Measurements from ENCODE around the gene FKBP4. TPM values are rescaled to one million over a fixed set of nuclear protein-coding genes. Genes with fewer than 3 reads are reported as not detected.

Gene FKBP4
- total RNA-seq, 4 donors from 2014 or later = 29.1 to 51.0 (median 38.8) TPM

DNA sequence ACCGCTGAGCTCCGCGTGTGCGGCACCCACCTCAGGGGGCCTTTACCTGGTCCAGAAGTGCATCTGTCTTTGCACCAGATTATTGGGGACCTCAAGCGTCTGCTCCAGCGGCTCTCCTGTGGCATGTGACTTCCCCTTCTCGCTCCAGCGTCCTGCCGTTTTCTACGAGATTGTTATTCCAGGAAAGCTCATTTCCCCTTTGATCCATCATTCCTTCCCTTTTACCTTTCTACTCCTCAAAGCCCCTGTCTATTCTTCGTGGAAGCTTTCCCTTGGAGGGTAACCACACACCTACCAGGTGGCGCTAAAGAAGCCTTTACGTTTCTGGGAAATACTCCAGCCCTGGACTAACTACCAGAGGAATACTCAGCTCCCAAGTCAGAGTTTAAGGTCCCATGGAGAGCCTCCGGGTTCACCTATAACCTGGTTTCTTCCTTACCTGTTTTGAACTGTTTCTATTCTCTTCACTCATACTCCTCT is 1.5 kb downstream of the FKBP4 start:
- H3K27ac ChIP-seq = peak overlapping the region; percentile 88 to 97 (median 92)
- DNase-seq (ENCODE audit: low spot score in 2 of 2) = no peak
- peaks cover 5 to 47% (median 20%) of the 10 kb centered on the region in 4 donors for H3K4me1 ChIP-seq
- H3K27me3 ChIP-seq = no peaks in the 10 kb centered on the region
- H3K9me3 ChIP-seq = no peaks in the 10 kb centered on the region
- 3 to 7% methylated on average over 14 of the region's 14 CpGs for WGBS, 2 donors
- peaks cover 3 to 43% (median 23%) of the 10 kb centered on the region in 3 donors for H3K36me3 ChIP-seq
- TF ChIP-seq, protein P1, sequence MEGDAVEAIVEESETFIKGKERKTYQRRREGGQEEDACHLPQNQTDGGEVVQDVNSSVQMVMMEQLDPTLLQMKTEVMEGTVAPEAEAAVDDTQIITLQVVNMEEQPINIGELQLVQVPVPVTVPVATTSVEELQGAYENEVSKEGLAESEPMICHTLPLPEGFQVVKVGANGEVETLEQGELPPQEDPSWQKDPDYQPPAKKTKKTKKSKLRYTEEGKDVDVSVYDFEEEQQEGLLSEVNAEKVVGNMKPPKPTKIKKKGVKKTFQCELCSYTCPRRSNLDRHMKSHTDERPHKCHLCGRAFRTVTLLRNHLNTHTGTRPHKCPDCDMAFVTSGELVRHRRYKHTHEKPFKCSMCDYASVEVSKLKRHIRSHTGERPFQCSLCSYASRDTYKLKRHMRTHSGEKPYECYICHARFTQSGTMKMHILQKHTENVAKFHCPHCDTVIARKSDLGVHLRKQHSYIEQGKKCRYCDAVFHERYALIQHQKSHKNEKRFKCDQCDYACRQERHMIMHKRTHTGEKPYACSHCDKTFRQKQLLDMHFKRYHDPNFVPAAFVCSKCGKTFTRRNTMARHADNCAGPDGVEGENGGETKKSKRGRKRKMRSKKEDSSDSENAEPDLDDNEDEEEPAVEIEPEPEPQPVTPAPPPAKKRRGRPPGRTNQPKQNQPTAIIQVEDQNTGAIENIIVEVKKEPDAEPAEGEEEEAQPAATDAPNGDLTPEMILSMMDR (IDR thresholded peaks at IDR 0.05) = no peak
- TF ChIP-seq POLR2A (IDR thresholded peaks at IDR 0.05) (no peak), EP300 (IDR thresholded peaks at IDR 0.05) (no peak)
- peak overlapping the region; percentile 57 to 97 (median 92) for H3K4me3 ChIP-seq

DNA sequence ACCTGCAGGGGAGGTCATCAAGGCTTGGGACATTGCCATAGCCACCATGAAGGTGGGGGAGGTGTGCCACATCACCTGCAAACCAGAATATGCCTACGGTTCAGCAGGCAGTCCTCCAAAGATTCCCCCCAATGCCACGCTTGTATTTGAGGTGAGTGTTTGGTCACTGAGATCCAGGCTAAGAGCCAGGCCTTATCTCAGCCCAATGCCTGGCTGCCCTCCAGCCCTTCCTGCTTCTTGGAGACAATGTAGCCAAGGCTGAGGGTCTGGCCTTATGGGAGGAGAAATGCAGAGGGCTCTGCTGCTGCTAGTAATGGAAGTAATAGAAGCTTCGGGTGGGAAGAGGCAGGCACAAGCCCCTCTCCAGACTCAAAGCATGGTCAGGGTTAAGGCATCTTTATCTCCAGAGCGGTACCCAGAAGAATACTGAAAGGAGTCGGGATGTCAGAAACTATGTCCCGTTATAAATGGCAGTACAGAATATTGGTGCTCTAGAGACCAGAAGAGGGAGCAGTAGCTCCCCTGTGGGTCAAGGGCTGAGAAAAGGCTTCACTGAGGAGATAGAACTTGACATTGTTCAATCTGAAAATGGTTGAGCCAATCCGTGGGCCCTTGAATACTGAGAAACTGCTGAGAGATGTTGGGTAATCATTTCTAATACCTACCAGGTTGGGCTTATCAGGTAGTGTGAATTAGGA is 3.1 kb downstream of the FKBP4 start:
- 51 to 61% methylated on average over 7 of the region's 7 CpGs for WGBS, 2 donors
- no peak for DNase-seq (ENCODE audit: low spot score in 2 of 2)
- H3K9me3 ChIP-seq = no peaks in the 10 kb centered on the region
- H3K27me3 ChIP-seq = no peaks in the 10 kb centered on the region
- TF ChIP-seq POLR2A (IDR thresholded peaks at IDR 0.05) = no peak
- no peak for TF ChIP-seq EP300 (IDR thresholded peaks at IDR 0.05)
- TF ChIP-seq, protein P1 (IDR thresholded peaks at IDR 0.05) = peak in 2 of 5 experiments; percentile 5 to 12
- peaks cover 5 to 49% (median 20%) of the 10 kb centered on the region in 4 donors for H3K4me1 ChIP-seq
- no peak overlapping the region for H3K4me3 ChIP-seq
- peaks cover 3 to 59% (median 32%) of the 10 kb centered on the region in 3 donors for H3K36me3 ChIP-seq
- H3K27ac ChIP-seq = peak overlapping the region in 2 of 4 donors; percentile 40 to 97

DNA sequence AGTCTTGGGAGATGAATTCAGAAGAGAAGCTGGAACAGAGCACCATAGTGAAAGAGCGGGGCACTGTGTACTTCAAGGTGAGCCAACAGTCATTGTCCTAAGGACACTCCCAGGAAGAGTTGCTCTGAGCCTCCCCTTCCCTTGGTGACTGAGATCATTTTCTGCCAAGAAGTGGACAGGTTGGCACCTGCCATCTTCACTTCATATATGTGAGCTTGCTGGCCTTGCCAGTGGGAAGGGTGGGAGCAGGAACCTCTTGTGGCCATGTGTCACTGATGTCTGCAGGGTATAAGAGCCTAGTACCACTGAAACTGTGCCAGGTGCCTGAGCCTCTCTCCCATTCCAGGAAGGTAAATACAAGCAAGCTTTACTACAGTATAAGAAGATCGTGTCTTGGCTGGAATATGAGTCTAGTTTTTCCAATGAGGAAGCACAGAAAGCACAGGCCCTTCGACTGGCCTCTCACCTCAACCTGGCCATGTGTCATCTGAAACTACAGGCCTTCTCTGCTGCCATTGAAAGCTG is 5.3 kb downstream of the FKBP4 start:
- Histone ChIP-seq H3K4me3 (no peak overlapping the region), H3K27me3 (no peaks in the 10 kb centered on the region), H3K36me3 (peaks cover 3 to 82% (median 38%) of the 10 kb centered on the region in 3 donors), H3K4me1 (peaks cover 5 to 59% (median 20%) of the 10 kb centered on the region in 4 donors), H3K9me3 (no peaks in the 10 kb centered on the region), H3K27ac (no peak overlapping the region)
- DNase-seq (ENCODE audit: low spot score in 2 of 2) = no peak
- TF ChIP-seq POLR2A (IDR thresholded peaks at IDR 0.05) (no peak), EP300 (IDR thresholded peaks at IDR 0.05) (no peak)
- TF ChIP-seq, protein P1 (IDR thresholded peaks at IDR 0.05) = no peak
- WGBS, 2 donors = 87 to 97% methylated on average over 3 of the region's 3 CpGs

DNA sequence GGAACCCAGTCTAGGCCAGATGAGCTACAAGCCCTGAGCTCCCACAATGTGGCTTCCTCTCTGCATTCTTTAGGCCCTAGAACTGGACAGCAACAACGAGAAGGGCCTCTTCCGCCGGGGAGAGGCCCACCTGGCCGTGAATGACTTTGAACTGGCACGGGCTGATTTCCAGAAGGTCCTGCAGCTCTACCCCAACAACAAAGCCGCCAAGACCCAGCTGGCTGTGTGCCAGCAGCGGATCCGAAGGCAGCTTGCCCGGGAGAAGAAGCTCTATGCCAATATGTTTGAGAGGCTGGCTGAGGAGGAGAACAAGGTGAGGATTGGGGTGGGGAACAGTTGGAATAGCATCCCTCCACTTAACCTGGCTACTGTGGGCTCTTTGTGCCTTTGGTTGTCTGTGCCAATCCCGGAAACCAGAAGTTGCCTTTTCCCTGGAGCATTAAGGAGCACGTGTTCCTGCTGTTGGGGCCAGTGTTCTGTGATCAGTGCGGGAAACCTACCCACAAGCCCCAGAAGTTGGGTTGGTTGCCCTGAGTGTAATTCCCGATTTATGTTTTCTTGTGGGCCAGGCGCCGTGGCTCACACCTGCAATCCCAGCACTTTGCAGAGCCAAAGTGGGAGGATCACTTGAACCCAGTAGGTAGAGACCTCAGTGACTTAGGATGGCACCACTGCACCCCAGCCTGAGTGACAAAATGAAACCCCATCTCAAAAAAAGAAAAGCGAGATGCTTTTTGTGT is 6.4 kb downstream of the FKBP4 start:
- no peak for DNase-seq (ENCODE audit: low spot score in 2 of 2)
- Histone ChIP-seq H3K27me3 (no peaks in the 10 kb centered on the region), H3K4me3 (no peak overlapping the region), H3K36me3 (peaks cover 3 to 88% (median 38%) of the 10 kb centered on the region in 3 donors), H3K4me1 (peaks cover 5 to 55% (median 17%) of the 10 kb centered on the region in 4 donors), H3K27ac (peak overlapping the region in 1 of 4 donors; percentile 4), H3K9me3 (no peaks in the 10 kb centered on the region)
- TF ChIP-seq EP300 (IDR thresholded peaks at IDR 0.05) (no peak), POLR2A (IDR thresholded peaks at IDR 0.05) (no peak)
- 69 to 79% methylated on average over 15 to 16 of the region's 16 CpGs for whole genome bisulfite sequencing, 2 donors

DNA sequence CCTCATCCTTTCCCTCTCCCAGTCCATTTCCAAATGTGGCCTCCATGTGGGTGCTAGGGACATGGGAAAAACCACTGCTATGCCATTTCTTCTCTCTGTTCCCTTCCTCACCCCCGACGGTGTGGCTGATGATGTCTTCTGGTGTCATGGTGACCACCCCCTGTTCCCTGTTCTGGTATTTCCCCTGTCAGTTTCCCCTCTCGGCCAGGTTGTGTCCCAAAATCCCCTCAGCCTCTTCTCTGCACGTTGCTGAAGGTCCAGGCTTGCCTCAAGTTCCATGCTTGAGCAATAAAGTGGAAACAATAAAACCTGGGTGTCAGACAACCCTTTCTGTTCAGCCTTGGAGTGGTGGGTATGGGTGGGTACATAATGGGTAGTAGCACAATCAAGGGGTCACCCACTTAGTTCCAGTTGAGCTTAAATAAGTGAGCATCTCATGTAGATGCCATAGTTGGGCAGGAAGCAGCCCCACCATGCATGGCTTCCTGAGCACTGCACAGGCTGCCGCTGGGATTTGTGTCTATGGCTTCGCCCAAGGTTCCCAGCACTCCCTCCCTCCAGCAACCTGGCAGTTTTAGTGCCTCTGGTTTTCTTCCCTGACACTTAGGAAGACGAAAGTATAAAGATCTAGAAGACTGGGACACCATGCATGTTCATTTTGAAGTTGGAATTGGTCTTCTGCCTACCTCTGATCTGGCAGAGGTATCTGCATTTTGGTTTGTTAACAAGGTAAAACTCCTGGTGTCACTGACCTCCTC is 9.0 kb downstream of the FKBP4 start:
- H3K27me3 ChIP-seq = no peaks in the 10 kb centered on the region
- no peak overlapping the region for H3K4me3 ChIP-seq
- no peaks in the 10 kb centered on the region for H3K9me3 ChIP-seq
- DNase-seq (ENCODE audit: low spot score in 2 of 2) = no peak
- peak overlapping the region in 2 of 4 donors; percentile 33 to 63 for H3K27ac ChIP-seq
- 74 to 79% methylated on average over 7 of the region's 7 CpGs for whole genome bisulfite sequencing, 2 donors
- TF ChIP-seq, protein P1 (IDR thresholded peaks at IDR 0.05) = no peak
- TF ChIP-seq POLR2A (IDR thresholded peaks at IDR 0.05) (no peak), EP300 (IDR thresholded peaks at IDR 0.05) (no peak)
- peaks cover 3 to 78% (median 35%) of the 10 kb centered on the region in 3 donors for H3K36me3 ChIP-seq
- peaks cover 0 to 35% (median 4%) of the 10 kb centered on the region in 4 donors for H3K4me1 ChIP-seq
